Measurements from ENCODE around the gene UNC45A. TPM values are rescaled to one million over a fixed set of nuclear protein-coding genes. Genes with fewer than 3 reads are reported as not detected.

UNC45A gene
- total and polyA plus RNA-seq, 12 donors = 19.2 to 28.0 (median 25.2) TPM

GRCh38 chr15:90955624-90956273, 20.7 kb downstream of the UNC45A start:
- intact Hi-C loops (cut with DNase I) = loop anchor here (1.0 to 10.0 kb wide), 15 partner anchors 37 to 317 kb away; partner anchors contain the start of genes PRC1 (in 2 of the 10) and VPS33B (in 1 of the 10)
- peaks cover 0 to 50% (median 31%) of the 10 kb centered on the region in 9 donors for H3K4me1 ChIP-seq
- WGBS, 2 donors = 69 to 73% methylated on average over 20 of the region's 20 CpGs

GRCh38 chr15:90956274-90957030, 21.4 kb downstream of the UNC45A start:
- Histone ChIP-seq H3K4me3 (peak overlapping the region; percentile 43 to 84 (median 75)), H3K36me3 (peaks cover 0 to 45% (median 19%) of the 10 kb centered on the region in 9 donors), H3K9me3 (no peaks in the 10 kb centered on the region), H3K27me3 (no peaks in the 10 kb centered on the region), H3K4me1 (peaks cover 0 to 56% (median 32%) of the 10 kb centered on the region in 9 donors), H3K27ac (peak overlapping the region in 9 of 10 donors; percentile 36 to 77 (median 58))
- peak; percentile 87 to 97 (median 95) for TF ChIP-seq CTCF (IDR thresholded peaks at IDR 0.05)
- ATAC-seq (peak; percentile 11 to 43 (median 28)), DNase-seq (peak; percentile 78 to 80)
- 5 to 8% methylated on average over 55 to 56 of the region's 56 CpGs for WGBS, 2 donors
- intact Hi-C loops (cut with DNase I) = loop anchor here (1.0 to 10.0 kb wide), 15 partner anchors 36 to 316 kb away; partner anchors contain the start of genes PRC1 (in 2 of the 10) and VPS33B (in 1 of the 10)

More at GRCh38 chr15:90955624-90956273, 20.7 kb downstream of the UNC45A start:
- peaks cover 0 to 45% (median 25%) of the 10 kb centered on the region in 9 donors for H3K36me3 ChIP-seq
- peak overlapping the region in 1 of 10 donors; percentile 95 for H3K27ac ChIP-seq
- TF ChIP-seq CTCF (IDR thresholded peaks at IDR 0.05) = no peak
- DNase-seq (no peak), ATAC-seq (no peak)
- H3K9me3 ChIP-seq = no peaks in the 10 kb centered on the region
- H3K4me3 ChIP-seq = peak overlapping the region in 8 of 10 donors; percentile 66 to 96 (median 82)
- no peaks in the 10 kb centered on the region for H3K27me3 ChIP-seq

GRCh38 chr15:90957031-90957790, 22.1 kb downstream of the UNC45A start:
- ATAC-seq (peak in 5 of 8 donors; percentile 0 to 13 (median 4)), DNase-seq (peak in 1 of 2 donors; percentile 35)
- Histone ChIP-seq H3K27ac (peak overlapping the region in 9 of 10 donors; percentile 36 to 77 (median 58)), H3K27me3 (no peaks in the 10 kb centered on the region), H3K4me1 (peaks cover 0 to 56% (median 32%) of the 10 kb centered on the region in 9 donors), H3K4me3 (peak overlapping the region; percentile 43 to 84 (median 75)), H3K9me3 (no peaks in the 10 kb centered on the region), H3K36me3 (peaks cover 0 to 45% (median 17%) of the 10 kb centered on the region in 9 donors)
- 16 to 22% methylated on average over 60 to 63 of the region's 63 CpGs for WGBS, 2 donors
- TF ChIP-seq CTCF (IDR thresholded peaks at IDR 0.05) = no peak
- intact Hi-C loops (cut with DNase I) = loop anchor here (2.0 to 10.0 kb wide), 14 partner anchors 35 to 315 kb away; partner anchors contain the start of genes PRC1 (in 2 of the 10) and VPS33B (in 1 of the 10)
